BE2C (cell line): ENCODE results near the gene LRG1.
"Not testable (repeated sequence)": the region's sequence is repeated elsewhere in the genome, so short reads cannot be mapped to it uniquely, and the experiment has no call there.

ENCODE experiments used
- DNase-seq: peaks from one replicate; pipeline ENCODE4 v3.0.0-alpha.2; 2020
- H3K27me3 ChIP-seq: fragments of 250-450 bp; sonication (Bioruptor Pico); 2 replicates; pipeline ENCODE4 v1.5.1; 2020; ENCODE audit warnings: mild to moderate bottlenecking
- H3K36me3 ChIP-seq: fragments of 250-450 bp; sonication (Bioruptor Pico); 2 replicates; pipeline ENCODE4 v1.5.1; 2020; ENCODE audit warnings: mild to moderate bottlenecking
- H3K4me1 ChIP-seq: fragments of 250-450 bp; sonication (Bioruptor Pico); 2 replicates; pipeline ENCODE4 v1.5.1; 2020
- H3K4me3 ChIP-seq: 2 replicates; pipeline ENCODE4 v1.5.1; 2011; ENCODE audit warnings: low read depth, low read length
- H3K9me3 ChIP-seq: fragments of 250-450 bp; sonication (Bioruptor Pico); 2 replicates; pipeline ENCODE4 v1.5.1; 2020
- TF ChIP-seq, protein P1 (sequence below): IDR thresholded peaks from 2 replicates; pipeline ENCODE4 v1.5.1; 2012; ENCODE audit warnings: mild to moderate bottlenecking, low read depth, low read length

Gene LRG1

GRCh38 chr19:4543842-4544647 lies 4.2 kb upstream of the LRG1 start:
- TF ChIP-seq, protein P1, sequence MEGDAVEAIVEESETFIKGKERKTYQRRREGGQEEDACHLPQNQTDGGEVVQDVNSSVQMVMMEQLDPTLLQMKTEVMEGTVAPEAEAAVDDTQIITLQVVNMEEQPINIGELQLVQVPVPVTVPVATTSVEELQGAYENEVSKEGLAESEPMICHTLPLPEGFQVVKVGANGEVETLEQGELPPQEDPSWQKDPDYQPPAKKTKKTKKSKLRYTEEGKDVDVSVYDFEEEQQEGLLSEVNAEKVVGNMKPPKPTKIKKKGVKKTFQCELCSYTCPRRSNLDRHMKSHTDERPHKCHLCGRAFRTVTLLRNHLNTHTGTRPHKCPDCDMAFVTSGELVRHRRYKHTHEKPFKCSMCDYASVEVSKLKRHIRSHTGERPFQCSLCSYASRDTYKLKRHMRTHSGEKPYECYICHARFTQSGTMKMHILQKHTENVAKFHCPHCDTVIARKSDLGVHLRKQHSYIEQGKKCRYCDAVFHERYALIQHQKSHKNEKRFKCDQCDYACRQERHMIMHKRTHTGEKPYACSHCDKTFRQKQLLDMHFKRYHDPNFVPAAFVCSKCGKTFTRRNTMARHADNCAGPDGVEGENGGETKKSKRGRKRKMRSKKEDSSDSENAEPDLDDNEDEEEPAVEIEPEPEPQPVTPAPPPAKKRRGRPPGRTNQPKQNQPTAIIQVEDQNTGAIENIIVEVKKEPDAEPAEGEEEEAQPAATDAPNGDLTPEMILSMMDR: no peak
- Histone ChIP-seq H3K4me3 (no peak overlapping the region), H3K36me3 (no peaks in the 10 kb centered on the region), H3K27me3 (peaks cover 20% of the 10 kb centered on the region), H3K4me1 (no peaks in the 10 kb centered on the region), H3K9me3 (no peaks in the 10 kb centered on the region)
- DNase-seq: no peak

DNA sequence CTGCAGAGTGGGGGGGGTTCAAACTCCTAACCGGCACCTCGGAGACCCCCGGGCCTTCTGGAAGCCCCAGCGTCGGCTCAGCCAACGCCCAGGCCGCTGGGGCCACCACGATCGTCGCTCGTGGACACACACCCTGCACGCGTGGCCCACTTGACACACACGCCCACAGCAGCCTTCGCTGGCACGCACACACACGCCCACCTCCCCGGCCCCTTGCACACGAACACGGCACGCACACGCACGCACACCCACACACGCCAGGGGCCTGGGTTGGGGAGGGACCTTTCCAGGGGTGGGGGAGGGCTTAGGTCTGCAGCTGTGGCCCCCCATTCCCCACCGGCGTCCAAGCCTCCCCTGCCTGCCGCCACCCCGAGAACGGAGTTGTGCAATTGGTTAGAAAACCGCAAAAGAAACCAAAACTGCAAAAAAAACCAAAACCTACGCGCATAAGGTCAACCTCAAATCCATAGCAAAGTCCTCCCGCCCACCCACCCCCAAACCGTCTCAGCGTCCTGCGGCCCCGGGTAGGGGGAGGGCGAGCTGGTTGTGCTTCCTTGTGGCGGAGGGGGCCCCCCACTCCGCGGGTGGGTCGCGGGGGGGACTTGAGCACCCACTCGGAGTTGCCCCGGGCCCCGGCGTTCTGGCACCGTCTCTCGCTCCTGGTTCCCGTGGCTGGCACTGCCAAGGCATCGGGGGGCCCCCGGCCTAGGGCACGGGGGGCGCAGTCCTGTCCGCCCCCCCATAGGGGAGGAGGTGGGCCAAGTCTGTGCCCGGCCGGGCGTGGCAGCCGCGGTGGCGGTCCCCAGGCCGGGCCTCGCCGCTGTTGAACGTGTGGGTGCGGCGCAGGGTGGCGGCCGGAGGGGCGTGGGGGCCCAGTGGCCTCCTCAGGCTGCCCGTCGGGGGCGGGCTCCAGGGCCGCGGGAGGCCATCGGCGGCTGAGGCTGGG lies 3.3 kb upstream of the LRG1 start:
- no peak overlapping the region for H3K4me3 ChIP-seq
- TF ChIP-seq, protein P1: no peak
- no peak for DNase-seq
- H3K27me3 ChIP-seq: peaks cover 12% of the 10 kb centered on the region
- H3K9me3 ChIP-seq: no peaks in the 10 kb centered on the region
- H3K4me1 ChIP-seq: no peaks in the 10 kb centered on the region
- no peaks in the 10 kb centered on the region for H3K36me3 ChIP-seq

DNA sequence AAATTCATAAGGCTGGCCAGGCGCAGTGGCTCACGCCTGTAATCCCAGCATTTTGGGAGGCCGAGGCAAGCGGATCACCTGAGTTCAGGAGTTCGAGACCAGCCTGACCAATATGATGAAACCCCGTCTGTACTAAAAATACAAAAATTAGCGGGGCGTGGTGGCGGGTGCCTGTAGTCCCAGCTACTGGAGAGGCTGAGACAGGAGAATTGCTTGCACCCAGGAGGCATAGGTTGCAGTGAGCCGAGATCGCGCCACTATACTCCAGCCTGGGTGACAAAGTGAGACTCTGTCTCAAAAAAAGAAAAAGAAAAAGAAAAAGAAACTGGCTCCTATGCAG lies 1.9 kb upstream of the LRG1 start:
- not testable (repeated sequence) for H3K4me3 ChIP-seq, H3K36me3 ChIP-seq, H3K4me1 ChIP-seq, H3K27me3 ChIP-seq, DNase-seq, H3K9me3 ChIP-seq

- DNase-seq: no peak
- H3K9me3 ChIP-seq: no peaks in the 10 kb centered on the region
- TF ChIP-seq, protein P1: no peak
- no peak overlapping the region for H3K4me3 ChIP-seq
- no peaks in the 10 kb centered on the region for H3K27me3 ChIP-seq
- no peaks in the 10 kb centered on the region for H3K36me3 ChIP-seq
- peaks cover 3% of the 10 kb centered on the region; the same call in 1 of the 2 replicates for H3K4me1 ChIP-seq
These were observed 1.4 kb upstream of the LRG1 start for GRCh38 chr19:4541114-4541805.

DNA sequence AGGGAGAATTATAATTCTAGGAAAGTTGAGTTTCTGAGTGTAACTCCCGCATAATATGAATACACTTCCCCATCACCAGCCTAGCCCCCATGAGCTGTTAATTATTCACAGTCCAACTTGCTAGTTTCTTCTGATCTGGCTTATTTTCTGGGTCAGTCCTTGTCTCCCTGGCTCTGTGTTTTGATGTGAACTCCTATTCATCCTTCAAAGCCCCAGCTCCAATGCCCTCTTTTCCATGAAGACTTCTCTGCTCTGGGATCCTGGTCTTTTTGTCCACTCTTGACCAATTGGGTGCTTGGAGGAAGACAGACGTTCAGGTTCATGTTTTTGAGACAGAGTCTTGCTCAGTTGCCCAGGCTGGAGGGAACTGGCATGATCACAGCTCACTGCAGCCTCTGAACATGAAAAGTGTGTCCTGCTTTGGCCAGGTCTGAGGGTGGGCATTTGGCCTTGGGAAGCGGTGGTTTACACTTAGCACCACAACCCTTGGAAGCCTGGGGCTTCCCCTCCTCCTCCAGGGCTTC lies 605 bp downstream of the LRG1 start:
- Histone ChIP-seq H3K36me3 (no peaks in the 10 kb centered on the region), H3K9me3 (no peaks in the 10 kb centered on the region), H3K4me1 (peaks cover 3% of the 10 kb centered on the region), H3K27me3 (no peaks in the 10 kb centered on the region), H3K4me3 (no peak overlapping the region)
- DNase-seq: no peak
- TF ChIP-seq, protein P1: no peak

- Histone ChIP-seq H3K27me3 (no peaks in the 10 kb centered on the region), H3K9me3 (no peaks in the 10 kb centered on the region), H3K4me1 (peaks cover 3% of the 10 kb centered on the region), H3K4me3 (no peak overlapping the region), H3K36me3 (no peaks in the 10 kb centered on the region)
- TF ChIP-seq, protein P1: no peak
- DNase-seq: no peak
These were observed 1.3 kb downstream of the LRG1 start for GRCh38 chr19:4538601-4538954.
